Sigmoid colon (tissue), 3 donors: ENCODE data around the gene LRRK2.

ENCODE experiments used
- POLR2A ChIP-seq, 2 donors: fragments of 450-650 bp; IDR thresholded peaks; one replicate each; pipeline ENCODE4 v1.6.1; 2016; ENCODE audit warnings: antibody characterized with exemption in 2 of 2, mild to moderate bottlenecking in 2 of 2, moderate library complexity in 2 of 2
- TF ChIP-seq, protein P1 (sequence below), 4 experiments: fragments of 450-650 bp in 3 of 4; fragments of 200-600 bp in 1 of 4; IDR thresholded peaks; one replicate each; pipeline ENCODE4 v1.5.1; 2016 to 2019; ENCODE audit warnings: antibody characterized with exemption in 4 of 4, mild to moderate bottlenecking in 3 of 4, moderate library complexity in 2 of 4

DNA sequence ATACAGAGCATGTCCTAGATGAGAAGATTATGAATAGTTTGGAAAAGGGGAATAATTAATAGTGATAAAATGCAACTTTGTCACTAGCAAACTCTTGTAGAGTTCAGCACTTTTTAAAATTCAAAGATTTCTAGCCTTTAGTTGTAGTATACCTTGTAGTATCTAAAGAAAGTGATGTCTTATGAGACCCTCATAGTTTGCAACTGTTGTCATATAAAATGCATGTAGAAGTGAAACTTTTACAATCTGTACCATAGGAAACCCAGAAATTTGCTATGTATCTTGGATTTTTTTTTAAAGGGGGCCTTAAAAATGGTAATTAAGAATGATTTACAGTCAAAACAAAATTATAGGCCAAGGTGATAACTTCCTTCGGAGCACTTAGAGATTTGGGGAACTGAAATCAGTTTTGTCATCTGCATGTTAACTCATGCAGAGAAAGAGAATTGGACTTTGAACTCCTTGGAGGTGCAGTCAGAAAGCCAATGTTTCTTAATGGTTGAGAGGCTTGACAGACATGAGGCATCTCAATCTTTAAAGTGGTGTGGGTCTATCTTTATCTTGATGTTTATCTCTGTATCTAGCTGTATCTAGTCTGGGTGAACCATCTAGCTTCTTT lies 1.3 kb downstream of the LRRK2 start:
- no peak for TF ChIP-seq POLR2A (IDR thresholded peaks at IDR 0.05)
- TF ChIP-seq, protein P1, sequence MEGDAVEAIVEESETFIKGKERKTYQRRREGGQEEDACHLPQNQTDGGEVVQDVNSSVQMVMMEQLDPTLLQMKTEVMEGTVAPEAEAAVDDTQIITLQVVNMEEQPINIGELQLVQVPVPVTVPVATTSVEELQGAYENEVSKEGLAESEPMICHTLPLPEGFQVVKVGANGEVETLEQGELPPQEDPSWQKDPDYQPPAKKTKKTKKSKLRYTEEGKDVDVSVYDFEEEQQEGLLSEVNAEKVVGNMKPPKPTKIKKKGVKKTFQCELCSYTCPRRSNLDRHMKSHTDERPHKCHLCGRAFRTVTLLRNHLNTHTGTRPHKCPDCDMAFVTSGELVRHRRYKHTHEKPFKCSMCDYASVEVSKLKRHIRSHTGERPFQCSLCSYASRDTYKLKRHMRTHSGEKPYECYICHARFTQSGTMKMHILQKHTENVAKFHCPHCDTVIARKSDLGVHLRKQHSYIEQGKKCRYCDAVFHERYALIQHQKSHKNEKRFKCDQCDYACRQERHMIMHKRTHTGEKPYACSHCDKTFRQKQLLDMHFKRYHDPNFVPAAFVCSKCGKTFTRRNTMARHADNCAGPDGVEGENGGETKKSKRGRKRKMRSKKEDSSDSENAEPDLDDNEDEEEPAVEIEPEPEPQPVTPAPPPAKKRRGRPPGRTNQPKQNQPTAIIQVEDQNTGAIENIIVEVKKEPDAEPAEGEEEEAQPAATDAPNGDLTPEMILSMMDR (IDR thresholded peaks at IDR 0.05), result no peak
